Measurements from ENCODE around the gene CDH13.

Gene CDH13

DNA sequence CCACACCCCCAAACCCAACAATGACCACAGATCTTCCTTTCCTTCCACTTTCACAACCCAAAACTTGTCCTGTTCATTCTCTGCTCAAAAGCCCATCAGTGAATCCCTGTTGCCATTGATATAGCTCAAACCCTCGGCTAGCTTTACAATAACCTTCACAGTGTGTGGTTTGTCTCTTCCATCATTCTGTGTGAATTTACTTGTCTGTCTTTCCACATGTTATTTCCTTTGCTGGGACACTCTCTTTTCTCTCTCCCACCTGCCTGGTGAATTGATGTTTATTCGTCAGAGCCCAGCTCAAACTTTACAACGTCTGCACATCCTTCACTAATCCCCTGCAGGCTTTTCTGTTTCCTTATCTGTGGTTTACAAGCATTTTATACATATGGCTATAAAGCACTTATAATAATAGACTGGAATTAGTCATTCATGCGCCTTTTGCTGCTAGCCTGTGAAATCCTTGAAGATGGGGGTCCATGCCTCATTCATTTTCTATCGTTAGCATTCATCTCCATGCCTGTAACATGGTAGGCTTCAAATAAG, 114.4 kb downstream of the CDH13 start:
- DNase-seq (ENCODE audit: low read depth in 2 of 2): no peak

DNA sequence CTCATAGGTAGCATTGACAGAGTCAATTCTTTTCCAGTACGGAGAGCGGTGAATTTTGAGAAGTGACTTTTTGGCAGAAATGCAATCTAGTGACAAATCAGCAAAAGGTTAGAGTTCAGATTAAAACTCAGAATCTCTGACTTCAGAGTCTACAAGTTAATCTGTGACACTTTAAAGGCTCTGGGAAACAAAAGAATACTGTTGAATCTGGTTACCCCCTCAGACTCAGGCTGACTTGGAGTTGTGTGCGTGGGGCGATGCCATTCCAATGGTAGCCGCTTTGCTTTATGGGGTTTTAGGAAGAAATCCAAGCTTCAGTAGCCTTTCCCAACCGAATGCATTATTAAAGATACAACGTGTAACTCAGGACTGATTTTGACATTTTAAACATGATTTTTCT, 118.2 kb downstream of the CDH13 start:
- DNase-seq (ENCODE audit: low read depth in 2 of 2): no peak

DNA sequence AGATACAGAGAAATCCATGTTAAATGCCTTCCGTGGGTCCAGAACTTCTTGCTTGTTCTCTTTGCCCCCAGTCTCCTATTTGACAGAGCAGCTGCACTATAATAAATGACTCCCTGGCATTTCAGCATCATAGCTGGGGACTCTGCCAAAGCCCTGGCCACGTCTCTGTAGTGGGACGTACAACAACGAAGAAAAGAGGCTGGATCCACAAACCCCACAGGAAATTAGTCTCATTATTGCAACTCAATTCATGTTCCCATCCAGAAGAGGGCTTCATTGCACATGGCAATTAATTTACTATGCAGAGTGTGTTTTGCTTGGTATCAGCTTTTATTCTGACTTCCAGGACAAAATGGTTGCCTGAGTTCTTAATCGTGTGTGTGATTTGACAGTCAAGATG, 121.3 kb downstream of the CDH13 start:
- DNase-seq (ENCODE audit: low read depth in 2 of 2): no peak

DNA sequence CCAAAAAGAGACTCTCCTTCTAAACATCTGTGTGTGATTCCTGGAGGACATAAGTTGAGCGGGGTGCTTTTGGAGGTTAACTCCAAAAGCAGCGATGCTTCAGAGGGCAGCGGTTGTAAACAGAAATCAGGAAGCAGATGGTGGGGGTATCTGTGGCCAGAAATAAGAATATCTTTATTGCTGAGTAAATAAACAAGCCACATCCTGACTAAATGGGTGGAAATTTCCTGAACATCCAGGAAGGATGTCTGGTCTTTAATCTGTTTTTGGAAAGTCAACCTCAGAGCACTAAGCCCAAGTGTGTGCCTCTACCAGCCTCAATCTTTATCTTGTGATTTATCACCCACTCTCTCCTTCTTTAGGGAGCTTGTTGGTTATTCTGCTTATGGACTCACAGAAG, 123.3 kb downstream of the CDH13 start:
- no peak for DNase-seq (ENCODE audit: low read depth in 2 of 2)

DNA sequence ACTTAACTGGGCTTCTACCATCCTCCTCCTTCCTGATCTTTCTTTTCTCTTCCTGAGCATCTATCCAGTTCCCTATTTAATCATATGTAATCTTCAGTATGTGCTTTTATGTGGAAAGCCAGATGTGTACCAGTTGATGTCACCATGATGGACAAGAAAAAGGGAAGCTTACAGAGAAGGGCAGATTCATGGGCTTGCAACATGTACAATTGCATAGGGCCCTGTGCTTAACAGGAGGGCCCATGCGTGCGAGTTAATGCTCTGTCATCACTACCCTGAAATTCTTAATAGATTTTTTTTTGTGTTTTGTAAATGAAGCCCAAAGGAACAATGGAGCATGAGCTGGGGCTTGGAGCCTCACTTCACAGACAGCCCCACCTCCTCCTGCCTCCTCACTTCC, 124.3 kb downstream of the CDH13 start:
- no peak for DNase-seq (ENCODE audit: low read depth in 2 of 2)

DNA sequence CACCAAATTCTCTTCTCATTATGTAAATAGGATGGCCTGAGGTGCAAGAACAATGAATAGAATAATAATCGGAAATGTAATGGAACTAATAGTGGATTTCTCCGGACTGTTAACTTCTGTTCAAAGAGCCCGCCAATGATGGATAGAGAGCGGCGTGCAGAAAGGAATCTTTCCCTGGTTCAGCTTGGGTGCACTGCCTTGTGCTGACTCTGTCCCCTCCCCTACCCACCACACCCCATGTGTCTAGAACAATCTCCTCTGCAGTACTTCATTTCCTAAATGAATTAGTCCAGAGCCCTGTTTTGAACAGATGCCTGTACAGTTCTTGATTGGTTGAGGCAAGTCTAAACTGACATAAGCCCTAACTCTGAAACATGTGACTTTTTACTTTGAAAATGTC, 125.4 kb downstream of the CDH13 start:
- DNase-seq (ENCODE audit: low read depth in 2 of 2): no peak

DNA sequence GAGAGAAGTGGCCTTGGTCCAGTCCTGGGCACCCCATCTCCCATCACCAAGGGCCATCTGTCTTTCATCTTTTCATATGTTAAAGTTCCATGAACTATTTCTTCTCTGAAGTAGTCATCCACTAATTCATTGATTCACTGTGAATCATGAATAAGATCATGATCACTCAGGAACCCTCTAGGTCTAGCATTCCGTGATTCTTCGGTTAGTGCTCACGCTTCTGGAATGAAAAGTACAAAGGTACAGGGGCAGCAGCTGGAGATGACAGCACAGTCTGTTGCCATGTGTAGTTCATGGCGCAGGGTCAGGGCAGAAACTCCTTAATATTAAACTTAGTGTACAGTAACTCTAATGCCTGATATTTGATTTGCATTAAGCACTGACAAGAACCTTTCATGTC, 127.1 kb downstream of the CDH13 start:
- DNase-seq (ENCODE audit: low read depth in 2 of 2): no peak

DNA sequence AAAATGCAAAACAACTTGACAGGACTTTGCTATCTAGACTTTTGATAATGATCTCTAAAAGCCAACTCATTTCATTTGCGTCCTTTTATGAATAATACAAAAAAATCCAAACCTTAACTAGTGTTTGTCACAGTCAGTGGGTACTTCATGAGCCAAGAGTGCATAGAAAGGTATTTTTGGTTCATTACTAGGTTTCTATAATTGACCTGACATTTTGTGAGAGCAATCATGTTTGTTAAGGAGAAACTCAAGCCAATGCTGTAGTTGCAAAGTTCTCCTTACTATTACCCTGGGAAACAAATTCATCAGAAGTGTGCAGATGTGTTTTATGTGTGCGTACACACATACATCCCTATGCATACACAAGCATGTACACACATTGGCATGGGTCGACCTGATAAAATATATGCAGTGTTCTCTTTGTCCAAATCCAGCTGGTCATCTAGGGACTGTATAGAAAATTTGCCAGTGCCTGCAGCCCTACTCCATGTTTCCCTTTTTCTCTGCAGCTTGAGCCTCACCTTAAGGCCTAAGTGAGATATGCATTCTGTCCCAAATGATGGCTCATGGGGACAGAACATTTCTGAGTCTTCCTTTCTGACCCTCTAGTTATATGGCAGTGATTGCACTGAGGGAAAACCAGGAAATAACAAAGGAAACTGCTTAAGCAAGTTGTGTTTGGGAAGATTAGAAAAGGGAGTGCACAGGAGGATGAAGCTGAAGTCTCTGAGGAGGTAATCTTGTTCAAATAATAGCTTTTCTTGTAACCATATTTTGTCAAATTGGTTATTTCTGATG, 128.1 kb downstream of the CDH13 start:
- DNase-seq (ENCODE audit: low read depth in 2 of 2): no peak

DNA sequence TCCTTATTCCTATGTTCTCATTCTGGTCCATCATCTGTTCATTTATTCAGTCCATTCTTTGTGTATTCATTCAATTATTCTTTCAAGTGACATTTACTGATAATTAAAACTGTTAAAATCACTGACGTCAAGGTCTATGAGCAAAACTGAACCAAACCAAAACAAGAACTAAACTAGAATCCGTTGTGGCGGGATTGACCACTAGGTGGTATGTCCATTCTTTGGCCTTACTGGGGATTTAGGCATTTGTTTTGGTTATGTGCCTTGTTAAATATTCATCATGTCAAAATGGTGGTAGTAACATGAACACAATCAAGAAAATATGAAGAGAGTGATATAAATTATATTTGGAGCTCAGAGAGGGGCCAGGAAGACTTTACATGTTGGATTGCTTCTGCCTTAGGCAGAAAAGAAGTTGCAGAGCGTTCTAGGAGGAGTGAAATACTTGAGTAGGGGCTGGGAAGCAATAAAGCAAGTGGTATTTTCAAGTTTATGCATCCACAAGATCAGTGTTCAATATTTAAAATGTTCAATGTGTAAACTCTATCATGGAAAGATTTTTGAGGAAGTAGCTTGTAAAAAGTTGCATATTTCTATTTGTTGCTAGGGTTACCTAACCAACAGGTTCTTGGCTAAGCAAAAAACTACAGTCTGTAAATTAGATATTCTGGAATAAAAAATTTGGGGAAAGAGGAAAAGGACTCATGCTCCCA, 129.0 kb downstream of the CDH13 start:
- no peak for DNase-seq (ENCODE audit: low read depth in 2 of 2)

DNA sequence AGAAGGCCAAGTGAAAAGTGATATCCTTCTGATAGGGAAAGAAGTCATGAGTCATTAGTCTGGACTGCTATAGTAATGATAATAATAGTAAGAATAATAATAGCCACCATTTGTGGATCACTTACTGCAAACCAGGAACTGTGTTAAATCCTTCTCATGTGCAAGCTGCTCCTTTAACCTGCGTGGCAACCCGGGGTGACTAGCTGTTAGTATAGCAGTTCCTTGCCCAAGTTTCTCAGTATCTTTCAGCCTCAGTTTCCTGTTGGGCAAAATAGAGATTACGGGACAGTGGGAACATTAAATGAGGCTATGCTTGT, 129.5 kb downstream of the CDH13 start:
- DNase-seq (ENCODE audit: low read depth in 2 of 2): no peak

DNA sequence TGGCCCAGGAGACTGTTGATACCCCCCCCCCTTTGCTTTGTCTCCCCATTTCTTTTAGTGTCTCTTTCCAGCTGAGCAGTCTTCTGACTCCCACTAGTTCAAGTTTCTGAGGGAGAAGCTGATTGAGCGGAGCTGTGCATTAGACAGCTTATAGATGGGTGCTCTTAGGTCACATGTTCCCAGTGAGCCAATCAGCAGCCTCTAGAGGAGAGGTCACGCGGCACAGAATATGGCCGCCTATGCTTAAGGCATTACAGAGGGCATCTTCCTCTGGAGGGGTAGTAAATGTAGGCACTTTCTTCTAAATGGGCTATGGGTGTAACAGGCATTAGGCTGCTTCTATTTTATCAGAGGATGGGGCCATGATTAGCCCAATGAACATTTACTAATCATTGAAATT, 131.6 kb downstream of the CDH13 start:
- no peak for DNase-seq (ENCODE audit: low read depth in 2 of 2)

DNA sequence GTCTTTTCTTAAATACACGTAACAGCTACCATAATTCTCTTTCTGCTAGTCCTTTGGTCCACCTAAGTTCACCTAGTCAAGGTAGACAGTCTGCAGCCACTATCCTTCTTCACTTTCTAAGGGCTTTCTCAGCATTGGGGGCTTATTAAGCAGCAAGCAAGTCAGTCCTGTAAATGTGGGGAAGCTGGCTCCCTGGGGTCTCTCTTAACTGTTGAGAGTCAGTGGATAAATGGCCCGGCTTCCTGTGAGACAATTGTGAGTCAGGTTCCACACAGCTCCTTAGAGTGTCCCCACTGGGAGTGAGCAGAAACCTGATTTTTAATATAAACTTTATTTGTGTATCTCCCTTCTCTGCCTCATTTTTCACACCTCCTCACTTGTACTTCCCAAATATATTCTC, 132.1 kb downstream of the CDH13 start:
- DNase-seq (ENCODE audit: low read depth in 2 of 2): no peak

DNA sequence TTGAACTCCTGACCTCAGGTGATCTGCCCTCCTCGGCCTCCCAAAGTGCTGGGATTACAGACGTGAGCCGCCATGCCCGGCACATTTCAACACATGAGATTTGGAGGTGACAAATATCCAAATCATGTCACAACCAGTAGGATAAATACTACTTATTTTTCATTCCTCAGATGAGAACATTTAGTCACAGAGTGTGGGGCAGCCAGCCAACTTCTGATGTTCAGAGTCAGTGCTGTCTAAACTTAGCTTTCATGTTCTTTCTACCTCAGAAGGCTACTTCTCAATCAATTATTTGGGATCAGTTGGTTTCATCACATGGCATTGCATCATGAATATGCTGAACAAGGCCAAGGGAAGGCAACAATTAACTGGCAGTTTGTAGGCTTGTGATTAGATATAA, 134.5 kb downstream of the CDH13 start:
- no peak for DNase-seq (ENCODE audit: low read depth in 2 of 2)

DNA sequence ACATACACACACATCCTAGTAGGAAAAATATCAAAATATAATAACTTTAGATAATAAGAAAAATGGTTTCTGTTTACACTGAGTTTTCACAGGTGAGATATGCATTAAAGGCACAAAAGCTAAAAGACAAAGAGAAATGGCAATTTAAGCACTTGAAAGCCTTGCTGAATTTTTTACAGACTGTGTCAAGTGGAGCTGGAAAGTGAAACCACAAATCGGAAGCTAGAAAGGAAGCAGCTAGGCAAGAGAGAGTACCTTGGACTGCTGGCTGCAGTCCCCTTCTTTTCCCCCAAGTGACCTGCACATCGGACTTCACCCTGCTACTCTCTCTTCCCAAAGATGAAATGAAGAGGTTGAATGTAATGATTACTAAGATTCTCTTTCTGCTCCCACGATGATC, 135.1 kb downstream of the CDH13 start:
- no peak for DNase-seq (ENCODE audit: low read depth in 2 of 2)

DNA sequence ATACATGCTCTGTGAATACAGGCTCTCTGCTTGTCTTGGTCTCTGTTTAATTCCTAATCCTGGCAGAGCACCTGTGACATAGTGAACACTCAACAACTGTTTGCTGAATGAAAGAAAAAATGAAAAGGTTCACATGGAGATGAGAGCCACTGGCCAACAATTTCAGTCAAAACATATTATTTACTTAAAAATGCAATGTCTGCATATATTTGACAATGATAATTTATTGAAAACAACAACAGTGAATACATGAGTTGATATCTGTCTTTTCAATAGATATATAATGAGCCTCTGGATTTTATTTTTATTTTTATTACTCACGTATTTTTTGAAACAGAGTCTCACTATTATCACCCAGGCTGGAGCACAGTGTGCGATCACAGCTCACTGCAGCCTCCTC, 136.6 kb downstream of the CDH13 start:
- DNase-seq (ENCODE audit: low read depth in 2 of 2): no peak

DNA sequence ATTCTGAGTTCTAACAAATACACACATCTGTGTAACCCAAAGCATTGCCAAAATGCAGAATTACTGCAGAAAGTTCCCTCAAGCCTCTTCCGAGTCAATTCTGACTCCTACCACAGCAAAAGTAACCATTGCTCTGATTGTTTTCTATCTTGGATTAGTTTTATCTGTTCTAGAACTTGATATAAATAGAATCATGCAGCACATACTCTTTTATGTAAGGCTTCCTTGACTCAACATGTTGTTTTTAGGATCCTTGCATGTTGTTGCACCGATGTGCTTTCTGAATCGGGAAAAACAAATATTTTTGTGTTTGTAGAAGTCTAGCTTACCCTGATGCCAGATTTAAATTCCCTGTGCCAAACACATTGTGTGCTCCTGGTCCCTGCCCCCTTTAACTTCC, 140.4 kb downstream of the CDH13 start:
- no peak for DNase-seq (ENCODE audit: low read depth in 2 of 2)

DNA sequence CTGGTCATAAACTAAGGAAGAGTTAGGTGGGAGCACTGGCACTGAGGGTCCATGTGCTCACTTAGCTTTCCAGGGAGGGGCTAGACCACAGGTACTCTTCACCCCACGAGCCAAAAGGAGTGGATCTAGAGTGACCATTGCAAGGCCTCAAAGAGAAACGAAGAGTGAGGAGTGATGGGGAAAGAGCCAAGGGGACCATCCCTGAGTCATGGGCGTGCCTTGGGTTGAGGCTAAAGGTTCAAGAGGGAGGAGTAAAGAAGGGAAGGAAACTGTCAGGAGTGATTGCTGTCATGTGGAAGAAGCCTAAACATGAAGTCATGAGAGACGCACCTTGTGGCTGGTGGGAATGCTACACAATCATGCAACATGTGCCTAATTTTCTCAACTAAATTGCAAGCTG, 141.0 kb downstream of the CDH13 start:
- no peak for DNase-seq (ENCODE audit: low read depth in 2 of 2)

DNA sequence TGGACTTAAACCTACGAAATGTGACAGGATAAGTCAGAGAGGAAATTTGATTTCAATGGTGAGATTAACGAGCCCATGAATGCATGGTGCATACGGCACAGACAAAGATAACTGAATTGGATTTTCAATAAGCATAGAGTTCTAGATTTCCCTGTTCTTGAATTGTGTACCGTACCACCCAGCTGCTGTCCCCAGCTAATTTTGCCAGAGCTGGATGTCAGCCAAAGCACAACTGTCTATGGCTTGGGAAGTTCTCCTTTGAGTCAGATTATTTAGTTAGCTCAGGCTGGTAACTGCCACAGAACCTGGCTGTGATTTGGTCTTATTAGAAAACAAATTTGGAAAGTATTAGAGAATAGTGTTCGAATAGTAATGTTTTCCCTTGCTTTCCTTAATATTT, 143.1 kb downstream of the CDH13 start:
- DNase-seq (ENCODE audit: low read depth in 2 of 2): no peak

DNA sequence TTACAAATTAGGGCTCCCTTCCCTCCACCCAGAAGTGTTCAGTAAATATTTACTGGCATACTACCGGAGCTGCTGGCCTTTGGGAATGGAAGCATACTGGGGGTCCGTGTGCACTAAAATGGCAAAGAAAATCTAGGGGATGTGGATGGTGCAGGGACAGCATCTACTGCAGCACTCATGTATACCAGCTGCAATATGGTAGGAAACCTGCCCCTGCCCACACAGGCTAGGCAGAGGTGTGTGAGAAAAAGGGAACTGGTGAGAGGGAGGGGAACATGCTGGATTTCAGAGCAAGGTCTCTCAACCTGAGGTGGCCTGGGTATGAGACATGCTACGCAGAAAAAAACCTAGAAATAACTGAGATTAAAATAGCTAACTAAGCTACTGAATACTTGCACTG, 145.4 kb downstream of the CDH13 start:
- no peak for DNase-seq (ENCODE audit: low read depth in 2 of 2)

DNA sequence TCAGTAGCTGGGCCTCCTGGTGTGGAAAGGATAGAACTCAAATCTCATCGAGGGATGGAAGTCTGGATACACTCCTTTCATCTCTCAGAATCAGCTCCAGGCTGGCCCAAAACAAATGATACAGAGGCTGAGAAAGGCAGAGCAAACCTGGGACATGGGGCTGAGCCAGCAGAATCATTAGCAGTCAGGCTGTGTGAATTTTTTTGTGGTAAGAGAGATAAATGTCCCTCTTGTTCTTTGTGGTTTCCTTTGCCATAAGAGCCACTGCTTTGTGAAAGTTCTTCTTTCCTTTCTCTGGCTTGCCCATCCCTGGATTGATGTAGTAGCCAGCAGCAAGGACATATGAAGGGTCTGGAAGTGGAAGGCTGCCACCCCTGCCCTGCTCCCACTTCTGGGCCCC, 146.2 kb downstream of the CDH13 start:
- no peak for DNase-seq (ENCODE audit: low read depth in 2 of 2)

DNA sequence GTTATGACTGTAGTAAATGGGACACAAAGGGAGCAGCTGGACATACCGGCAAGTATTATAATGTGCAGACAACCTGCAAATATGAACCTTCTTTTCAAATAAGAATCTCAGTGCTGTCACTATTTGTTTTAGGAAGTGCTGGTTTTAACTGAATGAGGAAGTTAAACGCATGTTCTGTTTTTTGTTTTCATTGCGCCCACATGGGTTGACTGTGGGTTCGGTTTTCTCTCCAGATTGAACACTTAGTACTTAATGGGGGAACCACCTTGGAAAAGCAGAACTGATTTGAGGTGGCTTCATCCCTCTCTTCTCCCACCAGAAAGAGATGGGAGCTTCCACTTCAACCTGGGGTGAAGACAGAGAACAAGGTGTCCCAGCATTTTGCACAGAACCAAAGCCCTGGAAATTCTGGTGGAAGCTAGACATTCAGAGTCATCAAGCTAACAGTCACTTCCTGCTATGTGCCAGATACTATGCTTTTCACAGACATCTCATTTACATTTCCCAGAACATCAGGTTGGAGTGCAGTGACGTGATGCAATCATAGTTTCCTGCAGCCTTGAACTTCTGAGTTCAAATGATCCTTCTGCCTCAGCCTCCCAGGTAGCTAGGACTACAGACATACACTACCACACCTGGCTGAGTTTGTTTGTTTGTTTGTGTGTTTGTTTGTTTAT, 149.8 kb downstream of the CDH13 start:
- no peak for DNase-seq (ENCODE audit: low read depth in 2 of 2)

DNA sequence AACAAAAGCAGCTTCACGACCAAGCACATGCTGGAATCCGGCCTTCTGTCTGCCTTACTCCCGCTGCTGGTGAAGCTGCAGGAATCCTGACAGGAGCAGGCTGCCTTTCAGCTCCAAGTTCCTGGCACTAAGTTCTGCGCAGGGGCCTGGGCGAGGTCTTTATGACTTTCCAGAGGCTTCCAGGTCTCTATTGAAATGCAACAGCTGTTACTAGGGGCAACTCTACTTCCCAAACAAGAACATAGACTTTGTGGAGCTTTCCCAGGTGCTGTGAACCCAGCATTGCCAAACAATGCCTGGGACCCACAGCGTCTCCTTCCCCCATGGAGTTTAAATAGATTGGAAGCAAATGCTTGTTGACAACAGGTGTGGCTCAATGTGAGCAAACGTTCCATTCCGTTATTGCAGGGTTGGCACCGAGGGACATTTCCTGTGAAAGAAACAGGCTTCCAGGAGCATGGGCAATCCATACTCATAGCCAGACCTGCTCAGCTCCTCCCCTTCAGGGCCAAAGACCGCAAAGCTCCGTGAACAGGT, 156.0 kb downstream of the CDH13 start:
- DNase-seq (ENCODE audit: low read depth in 2 of 2): no peak
